ENCODE measurements around the gene ADGRB3. TPM values are rescaled to one million over a fixed set of nuclear protein-coding genes. Genes with fewer than 3 reads are reported as not detected.

The ADGRB3 gene
- polyA plus RNA-seq, 3 donors = 0.04 to 0.23 (median 0.05) TPM

DNA sequence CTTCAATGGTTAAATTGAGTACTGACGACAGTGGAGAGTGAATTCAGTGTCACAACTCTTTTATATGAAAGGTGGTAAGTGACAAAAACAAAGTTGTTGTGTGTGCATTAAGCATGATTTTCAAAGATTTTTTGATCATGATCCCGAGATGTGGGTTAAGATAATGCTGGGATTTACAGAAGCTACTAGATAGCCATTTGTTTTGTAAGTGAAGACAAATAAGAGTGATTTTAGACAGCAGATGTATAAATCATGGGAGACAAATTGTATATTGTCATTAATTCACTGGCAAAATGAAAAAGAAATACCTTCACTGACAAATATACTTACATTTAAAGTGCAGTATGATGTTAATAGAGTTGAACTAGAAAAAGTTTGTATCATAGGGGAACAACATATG is 6.1 kb downstream of the ADGRB3 start:
- no peaks in the 10 kb centered on the region for H3K9me3 ChIP-seq (replicated peaks in 1 of 2; ENCODE audit: control insufficient read depth in 1 of 2, insufficient read depth in 1 of 2, low read length in 2 of 2)
- no peak overlapping the region for H3K27ac ChIP-seq (ENCODE audit: low read depth in 1 of 2, low read length in 2 of 2)
- Mint-ChIP-seq H3K27me3 (ENCODE audit: low read depth in 3 of 3) (peaks cover 17 to 36% (median 20%) of the 10 kb centered on the region in 3 donors), H3K9me3 (peaks cover 0 to 3% (median 0%) of the 10 kb centered on the region in 7 donors), H3K27ac (no peak overlapping the region), H3K36me3 (peaks cover 0 to 1% of the 10 kb centered on the region in 2 donors), H3K4me1 (peaks cover 18% of the 10 kb centered on the region), H3K4me3 (no peak overlapping the region)
- intact Hi-C loops (cut with micrococcal nuclease) = no loop called here
- no peaks in the 10 kb centered on the region for H3K79me2 ChIP-seq (ENCODE audit: insufficient read depth, low read length)
- no peak overlapping the region for H3K9ac ChIP-seq (ENCODE audit: insufficient read depth, low read length, poor library complexity, severe bottlenecking)
- no peaks in the 10 kb centered on the region for H3K36me3 ChIP-seq (replicated peaks in 1 of 2; ENCODE audit: control insufficient read depth in 1 of 2, insufficient read depth in 2 of 2, low read length in 2 of 2)
- H4K20me1 ChIP-seq (ENCODE audit: insufficient read depth, low read length) = no peaks in the 10 kb centered on the region
- no peak overlapping the region for H2AFZ ChIP-seq (ENCODE audit: insufficient read depth, low read depth, low read length, poor library complexity, severe bottlenecking)
- WGBS (ENCODE audit: insufficient coverage) = 100% methylated on average over 1 of the region's 2 CpGs
- no peak overlapping the region for H3K4me3 ChIP-seq (replicated peaks in 1 of 3; ENCODE audit: low read depth in 2 of 3, low read length in 3 of 3)
- no peak for TF ChIP-seq CTCF (IDR thresholded peaks at IDR 0.05)
- H3K27me3 ChIP-seq (ENCODE audit: control insufficient read depth in 2 of 2, insufficient read depth in 2 of 2, low read length in 2 of 2) = peaks cover 18% of the 10 kb centered on the region in 2 donors
- H3K4me2 ChIP-seq (replicated peaks; ENCODE audit: extremely low read depth, low read length, poor library complexity, severe bottlenecking) = no peak overlapping the region
- peaks cover 10 to 19% of the 10 kb centered on the region in 2 donors for H3K4me1 ChIP-seq (ENCODE audit: control insufficient read depth in 1 of 2, insufficient read depth in 2 of 2, low read length in 2 of 2)
- no peak for DNase-seq

GRCh38 chr6:68642081-68642480 is 7.0 kb downstream of the ADGRB3 start:
- Histone ChIP-seq H3K4me1 (ENCODE audit: control insufficient read depth in 1 of 2, insufficient read depth in 2 of 2, low read length in 2 of 2) (peaks cover 10 to 14% of the 10 kb centered on the region in 2 donors), H2AFZ (ENCODE audit: insufficient read depth, low read depth, low read length, poor library complexity, severe bottlenecking) (no peak overlapping the region), H3K36me3 (replicated peaks in 1 of 2; ENCODE audit: control insufficient read depth in 1 of 2, insufficient read depth in 2 of 2, low read length in 2 of 2) (no peaks in the 10 kb centered on the region), H3K27ac (ENCODE audit: low read depth in 1 of 2, low read length in 2 of 2) (no peak overlapping the region), H3K4me3 (replicated peaks in 1 of 3; ENCODE audit: low read depth in 2 of 3, low read length in 3 of 3) (no peak overlapping the region), H4K20me1 (ENCODE audit: insufficient read depth, low read length) (no peaks in the 10 kb centered on the region), H3K9ac (ENCODE audit: insufficient read depth, low read length, poor library complexity, severe bottlenecking) (no peak overlapping the region), H3K79me2 (ENCODE audit: insufficient read depth, low read length) (no peaks in the 10 kb centered on the region), H3K4me2 (replicated peaks; ENCODE audit: extremely low read depth, low read length, poor library complexity, severe bottlenecking) (no peak overlapping the region), H3K9me3 (replicated peaks in 1 of 2; ENCODE audit: control insufficient read depth in 1 of 2, insufficient read depth in 1 of 2, low read length in 2 of 2) (no peaks in the 10 kb centered on the region), H3K27me3 (ENCODE audit: control insufficient read depth in 2 of 2, insufficient read depth in 2 of 2, low read length in 2 of 2) (peaks cover 9 to 10% of the 10 kb centered on the region in 2 donors)
- intact Hi-C loops (cut with micrococcal nuclease) = no loop called here
- TF ChIP-seq CTCF (IDR thresholded peaks at IDR 0.05) = no peak
- H3K36me3 Mint-ChIP-seq = peaks cover 0 to under 1% of the 10 kb centered on the region in 2 donors
- no peak for DNase-seq
- no peak overlapping the region for H3K27ac Mint-ChIP-seq
- peaks cover 0 to 2% (median 0%) of the 10 kb centered on the region in 7 donors for H3K9me3 Mint-ChIP-seq
- peaks cover 9 to 32% (median 11%) of the 10 kb centered on the region in 3 donors for H3K27me3 Mint-ChIP-seq (ENCODE audit: low read depth in 3 of 3)
- no peak overlapping the region for H3K4me3 Mint-ChIP-seq
- H3K4me1 Mint-ChIP-seq = peaks cover 13% of the 10 kb centered on the region
